Measurements from ENCODE around the gene MARK1. TPM values are rescaled to one million over a fixed set of nuclear protein-coding genes. Genes with fewer than 3 reads are reported as not detected.

The MARK1 gene
- total RNA-seq, 1 experiment from 2014 or later, result 17.8 TPM

DNA sequence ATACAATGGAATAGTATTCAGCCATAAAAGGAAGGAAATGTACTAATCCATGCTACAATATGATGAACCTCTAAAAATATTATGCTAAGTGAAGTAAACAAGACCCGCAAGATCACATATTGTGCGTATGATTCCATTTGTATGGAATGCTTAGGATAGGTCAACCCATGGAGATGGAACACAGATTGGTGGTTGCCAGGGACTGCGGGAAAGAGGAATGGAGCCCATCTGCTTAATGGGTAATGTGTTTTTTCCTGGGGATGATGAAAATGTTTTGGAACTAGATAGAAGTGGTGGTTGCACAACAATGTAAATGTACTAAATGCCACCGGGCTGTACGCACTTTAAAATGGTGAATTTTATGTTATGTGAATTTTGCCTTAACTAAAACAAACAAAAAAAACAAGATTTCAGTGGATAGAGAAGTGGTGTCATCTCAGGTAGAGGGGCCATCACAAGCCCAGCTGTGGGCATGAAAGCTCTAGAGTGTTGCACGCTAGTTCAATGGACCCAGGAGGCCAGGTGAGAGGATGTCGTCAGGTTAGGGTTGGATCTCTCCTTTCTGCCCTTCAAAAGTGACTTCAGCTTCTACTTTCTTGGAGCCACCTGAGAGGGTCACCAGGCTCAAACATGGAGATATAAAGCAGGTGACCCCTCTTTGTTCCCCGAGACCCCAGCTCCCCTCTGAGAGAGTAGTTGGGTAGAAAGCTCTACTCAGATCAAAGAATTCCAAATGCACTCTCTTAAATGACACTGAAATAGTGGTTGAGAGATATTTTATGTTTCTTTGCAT, 164.7 kb downstream of the MARK1 start:
- Histone ChIP-seq H2BK120ac (ENCODE audit: low read depth, low read length, poor library complexity, severe bottlenecking) (no peak overlapping the region), H3K23ac (ENCODE audit: insufficient read length, low read depth, low read length) (no peak overlapping the region), H3K23me2 (ENCODE audit: insufficient read length, low read depth, low read length, poor library complexity, severe bottlenecking) (peaks cover 10% of the 10 kb centered on the region), H2BK20ac (ENCODE audit: low read depth, low read length, poor library complexity, severe bottlenecking) (no peak overlapping the region), H3K79me2 (ENCODE audit: insufficient read depth, low read length) (no peaks in the 10 kb centered on the region), H3K79me1 (ENCODE audit: insufficient read depth, low read depth, low read length, poor library complexity, severe bottlenecking) (no peaks in the 10 kb centered on the region), H2BK12ac (ENCODE audit: insufficient read length, low read depth, low read length) (no peak overlapping the region), H4K8ac (replicated peaks; ENCODE audit: insufficient read length, low read depth, low read length) (no peak overlapping the region), H2BK5ac (ENCODE audit: insufficient read length, low read length) (no peak overlapping the region), H3K27me3 (ENCODE audit: insufficient read depth, low read length) (peaks cover 8% of the 10 kb centered on the region), H4K5ac (ENCODE audit: insufficient read length, low read depth, low read length) (no peak overlapping the region), H3K9me3 (ENCODE audit: control insufficient read depth, low read depth, low read length) (no peaks in the 10 kb centered on the region), H3K18ac (ENCODE audit: insufficient read length, low read depth, low read length) (no peak overlapping the region), H3K56ac (ENCODE audit: insufficient read length, low read depth, low read length) (no peak overlapping the region), H2AK5ac (ENCODE audit: insufficient read length, low read length) (no peak overlapping the region), H3K4me2 (ENCODE audit: insufficient read depth, insufficient read length, low read length) (no peak overlapping the region), H4K91ac (ENCODE audit: insufficient read length, low read depth, low read length) (no peak overlapping the region), H2AFZ (ENCODE audit: low read length) (no peak overlapping the region), H2BK15ac (ENCODE audit: low read depth, low read length) (no peak overlapping the region), H3K9ac (ENCODE audit: extremely low read depth, insufficient read length, low read length) (no peak overlapping the region), H3K14ac (ENCODE audit: insufficient read depth, low read length) (no peak overlapping the region), H4K20me1 (ENCODE audit: control insufficient read depth, insufficient read depth, insufficient read length) (no peaks in the 10 kb centered on the region), H3K27ac (ENCODE audit: insufficient read length, low read depth, low read length) (no peak overlapping the region), H3K4ac (ENCODE audit: low read depth, low read length) (no peak overlapping the region), H3T11ph (ENCODE audit: low read length) (no peak overlapping the region), H3K4me1 (ENCODE audit: insufficient read depth, low read length) (no peaks in the 10 kb centered on the region)
- H3K4me1 Mint-ChIP-seq, result peaks cover 15 to 16% of the 10 kb centered on the region in 2 experiments
- no peak overlapping the region for H3K27ac Mint-ChIP-seq
- peaks cover 41% of the 10 kb centered on the region for H3K27me3 Mint-ChIP-seq (ENCODE audit: low read depth)
- no peak overlapping the region for H3K4me3 Mint-ChIP-seq
- no peak for DNase-seq
- TF ChIP-seq, protein P1, sequence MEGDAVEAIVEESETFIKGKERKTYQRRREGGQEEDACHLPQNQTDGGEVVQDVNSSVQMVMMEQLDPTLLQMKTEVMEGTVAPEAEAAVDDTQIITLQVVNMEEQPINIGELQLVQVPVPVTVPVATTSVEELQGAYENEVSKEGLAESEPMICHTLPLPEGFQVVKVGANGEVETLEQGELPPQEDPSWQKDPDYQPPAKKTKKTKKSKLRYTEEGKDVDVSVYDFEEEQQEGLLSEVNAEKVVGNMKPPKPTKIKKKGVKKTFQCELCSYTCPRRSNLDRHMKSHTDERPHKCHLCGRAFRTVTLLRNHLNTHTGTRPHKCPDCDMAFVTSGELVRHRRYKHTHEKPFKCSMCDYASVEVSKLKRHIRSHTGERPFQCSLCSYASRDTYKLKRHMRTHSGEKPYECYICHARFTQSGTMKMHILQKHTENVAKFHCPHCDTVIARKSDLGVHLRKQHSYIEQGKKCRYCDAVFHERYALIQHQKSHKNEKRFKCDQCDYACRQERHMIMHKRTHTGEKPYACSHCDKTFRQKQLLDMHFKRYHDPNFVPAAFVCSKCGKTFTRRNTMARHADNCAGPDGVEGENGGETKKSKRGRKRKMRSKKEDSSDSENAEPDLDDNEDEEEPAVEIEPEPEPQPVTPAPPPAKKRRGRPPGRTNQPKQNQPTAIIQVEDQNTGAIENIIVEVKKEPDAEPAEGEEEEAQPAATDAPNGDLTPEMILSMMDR (conservative IDR thresholded peaks at IDR 0.05), result no peak
- WGBS (ENCODE audit: extremely low coverage, insufficient read length, low lambda C conversion rate), result no CpG with 5 or more reads among the region's 8 CpGs
- H3K9me3 Mint-ChIP-seq, result no peaks in the 10 kb centered on the region
- H3K36me3 Mint-ChIP-seq (ENCODE audit: insufficient read depth in 1 of 3, low read depth in 3 of 3), result peaks cover 0 to 3% (median 0%) of the 10 kb centered on the region in 3 experiments; a peak in 2 of 7 replicates
